HG02571 (cell line): Measurements from ENCODE around the gene TTC21B.

Source experiments
- ATAC-seq: cut with Tn5 transposase; IDR thresholded peaks from one replicate; pipeline ENCODE4 v1.9.1; 2021; ENCODE audit warnings: mild to moderate bottlenecking, moderate library complexity; ENCODE audit not compliant: unreplicated experiment

TTC21B gene

GRCh38 chr2:165840333-165840958, 113.1 kb downstream of the TTC21B start:
- no peak for ATAC-seq

- no peak for ATAC-seq
Observed at GRCh38 chr2:165839610-165840009, 114.0 kb downstream of the TTC21B start.

DNA sequence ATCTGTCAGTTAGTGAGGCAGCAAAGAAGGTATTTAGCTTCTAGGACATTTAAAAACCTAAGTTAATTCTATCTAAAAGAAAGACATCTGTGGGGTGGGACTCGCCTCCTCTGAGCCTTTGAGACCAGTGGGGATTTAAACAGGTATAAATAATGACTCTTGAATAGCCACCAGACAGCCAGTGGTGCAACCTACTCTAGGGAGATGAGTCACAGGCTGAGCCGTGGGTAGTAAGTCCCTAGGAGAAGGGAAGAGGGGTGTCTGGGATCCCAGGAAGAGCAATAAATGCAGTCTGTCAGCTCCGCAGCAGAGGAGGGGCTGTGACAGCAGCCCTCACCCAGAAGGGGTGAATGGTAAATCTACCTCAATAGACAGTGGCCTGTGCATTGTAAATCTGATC, 116.5 kb downstream of the TTC21B start:
- no peak for ATAC-seq

GRCh38 chr2:165835363-165835762, 118.2 kb downstream of the TTC21B start:
- no peak for ATAC-seq

GRCh38 chr2:165833156-165833555, 120.4 kb downstream of the TTC21B start:
- no peak for ATAC-seq

GRCh38 chr2:165827921-165828276, 125.7 kb downstream of the TTC21B start:
- ATAC-seq, result no peak

DNA sequence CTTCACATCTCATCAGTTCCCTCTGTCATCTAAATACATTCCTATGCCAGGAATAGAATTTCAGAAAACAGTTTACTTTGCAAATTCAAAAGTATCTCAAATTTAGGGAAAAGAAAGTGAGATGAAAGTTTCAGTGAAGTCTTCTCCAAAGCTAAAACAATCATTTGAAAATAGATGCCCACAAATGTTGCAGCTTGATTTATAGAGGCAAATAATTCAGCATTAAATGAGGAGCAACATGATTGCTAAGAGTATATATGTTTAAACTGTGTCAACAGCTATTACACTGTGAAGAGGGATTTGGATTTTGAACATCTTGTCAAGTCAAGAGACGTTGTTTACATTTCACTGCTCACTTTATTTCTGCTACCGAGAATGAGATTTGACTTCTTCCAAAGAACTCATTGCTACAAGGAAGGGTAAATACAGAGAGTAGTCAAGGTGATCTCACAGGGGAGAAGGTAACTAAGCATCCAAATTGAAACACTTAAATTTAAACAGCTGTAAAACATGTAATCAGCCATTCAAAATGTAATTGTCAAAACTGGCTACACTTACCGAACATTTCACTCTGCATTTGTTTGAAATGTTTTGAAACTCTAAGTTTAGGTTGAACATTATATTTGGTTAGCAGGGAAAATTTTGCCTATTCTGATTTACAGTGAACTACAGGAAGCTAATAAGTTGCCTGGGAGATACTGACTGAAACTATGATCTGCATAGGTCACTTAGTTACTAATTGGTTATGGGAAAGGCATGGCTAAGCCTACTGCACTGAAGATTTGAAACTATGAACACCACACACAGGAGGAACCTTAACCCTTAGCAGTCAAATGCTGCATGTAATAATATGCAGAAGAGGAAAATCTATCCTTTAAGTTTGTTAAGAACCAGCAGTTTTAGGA, 126.3 kb downstream of the TTC21B start:
- no peak for ATAC-seq

- no peak for ATAC-seq
Observed at GRCh38 chr2:165825041-165825440, 128.5 kb downstream of the TTC21B start.
